PC-9 (cell line): ENCODE data around the gene ARMC9. TPM values are rescaled to one million over a fixed set of nuclear protein-coding genes. Genes with fewer than 3 reads are reported as not detected.
"Not testable (repeated sequence)": the region's sequence is repeated elsewhere in the genome, so short reads cannot be mapped to it uniquely, and the experiment has no call there.

ENCODE experiments used
- BruUV-seq: library from RNA; stranded (reverse); fragments of 400-500 nt; replicated peaks from 2 replicates; lab custom pipeline; 2021; lab: Mats Ljungman, UMichigan
- CTCF ChIA-PET: fragments of 300-600 bp; sonication (Branson Sonifier 250); formaldehyde crosslinking; loops from one replicate; lab custom pipeline; 2022; ENCODE audit warnings: antibody characterized with exemption; lab: Charles Lee
- POLR2A ChIA-PET: fragments of 300-600 bp; sonication (Branson Sonifier 250); formaldehyde crosslinking; loops from one replicate; lab custom pipeline; 2022; ENCODE audit warnings: antibody characterized with exemption; ENCODE audit not compliant: unreplicated experiment; lab: Charles Lee
- DNase-seq, 2 experiments: peaks; one replicate each; pipeline versions ENCODE4 v3.0.0 to v3.0.0-alpha.2; 2015 to 2022; ENCODE audit warnings: mixed read lengths in 1 of 2
- H2AFZ ChIP-seq: fragments of 200-600 bp; sonication (generic); 2 replicates; pipeline ENCODE4 v1.8.1; 2017; ENCODE audit warnings: antibody characterized with exemption
- H3F3A ChIP-seq: fragments of 200-600 bp; sonication (generic); 2 replicates; pipeline ENCODE4 v1.8.1; 2017; ENCODE audit warnings: antibody characterized with exemption, mild to moderate bottlenecking, low read depth; ENCODE audit not compliant: insufficient read depth
- H3K27ac ChIP-seq: fragments of 200-600 bp; sonication (generic); 2 replicates; pipeline ENCODE4 v1.6.1; 2016; ENCODE audit warnings: mixed run types
- H3K27me3 ChIP-seq: fragments of 200-600 bp; sonication (generic); 2 replicates; pipeline ENCODE4 v1.6.1; 2016; ENCODE audit warnings: low read depth, mixed run types; ENCODE audit not compliant: insufficient read depth
- H3K36me3 ChIP-seq: fragments of 200-600 bp; sonication (generic); 2 replicates; pipeline ENCODE4 v1.6.1; 2016; ENCODE audit warnings: low read depth, mixed run types
- H3K4me1 ChIP-seq: fragments of 200-600 bp; sonication (generic); replicated peaks from 2 replicates; pipeline ENCODE4 v1.6.1; 2016; ENCODE audit warnings: mixed run types; ENCODE audit not compliant: insufficient read depth
- H3K4me2 ChIP-seq: fragments of 200-600 bp; sonication (generic); 2 replicates; pipeline ENCODE4 v1.6.1; 2017; ENCODE audit warnings: mixed run types
- H3K4me3 ChIP-seq: fragments of 200-600 bp; sonication (generic); 2 replicates; pipeline ENCODE4 v1.6.1; 2016; ENCODE audit warnings: mixed run types
- H3K79me2 ChIP-seq: fragments of 200-600 bp; sonication (generic); 2 replicates; pipeline ENCODE4 v1.6.1; 2017; ENCODE audit warnings: low read depth, mixed run types
- H3K9me2 ChIP-seq: fragments of 200-600 bp; sonication (generic); 2 replicates; pipeline ENCODE4 v1.8.1; 2017; ENCODE audit warnings: mild to moderate bottlenecking; ENCODE audit not compliant: insufficient read depth
- H3K9me3 ChIP-seq: fragments of 200-600 bp; sonication (generic); 2 replicates; pipeline ENCODE4 v1.8.1; 2016; ENCODE audit warnings: low read depth; ENCODE audit not compliant: insufficient read depth
- H4K20me1 ChIP-seq: fragments of 200-600 bp; sonication (generic); 2 replicates; pipeline ENCODE4 v1.8.1; 2017; ENCODE audit not compliant: insufficient read depth
- CTCF ChIP-seq: fragments of 200-600 bp; sonication (generic); conservative IDR thresholded peaks from 2 replicates; pipeline ENCODE4 v1.6.1; 2017; ENCODE audit warnings: mixed run types, antibody characterized with exemption, mild to moderate bottlenecking, moderate library complexity
- EZH2 ChIP-seq: fragments of 200-600 bp; sonication (generic); IDR thresholded peaks from 2 replicates; pipeline ENCODE4 v1.8.0; 2017; ENCODE audit warnings: antibody characterized with exemption, low read depth
- intact Hi-C: fragments of 100-400 bp; cut with micrococcal nuclease; formaldehyde crosslinking; loops from one replicate; pipeline ENCODE4 v1.10.0; 2022; ENCODE audit not compliant: unreplicated experiment
- total RNA-seq: library from RNA; stranded (reverse); gene quantifications from 2 replicates; pipeline ENCODE4 v1.2.3, GENCODE V29; 2021

Gene ARMC9
- total RNA-seq, 1 experiment from 2014 or later = 23.4 TPM

- intact Hi-C loops = no loop called here
- no peak for DNase-seq
- Histone ChIP-seq H2AFZ (no peak overlapping the region), H3K27me3 (no peaks in the 10 kb centered on the region), H3K4me2 (no peak overlapping the region), H3F3A (peaks cover 17% of the 10 kb centered on the region; the same call in 1 of the 2 replicates), H3K4me3 (no peak overlapping the region), H3K4me1 (no peaks in the 10 kb centered on the region), H3K79me2 (no peaks in the 10 kb centered on the region), H3K27ac (no peak overlapping the region), H3K9me3 (no peaks in the 10 kb centered on the region), H3K36me3 (peaks cover 11% of the 10 kb centered on the region), H4K20me1 (no peaks in the 10 kb centered on the region), H3K9me2 (no peaks in the 10 kb centered on the region; the same call in 1 of the 2 replicates)
- no peak for TF ChIP-seq EZH2
- TF ChIP-seq CTCF = no peak
- ChIA-PET CTCF (interaction anchor here (0.6 kb wide), 1 partner anchor 267 kb away, joined by 3 read pairs; no protein-coding TSS in a partner anchor), POLR2A (no interaction called here)
- no TSS peak for BruUV-seq
These were observed 22.4 kb upstream of the ARMC9 start for GRCh38 chr2:231176066-231176465.

DNA sequence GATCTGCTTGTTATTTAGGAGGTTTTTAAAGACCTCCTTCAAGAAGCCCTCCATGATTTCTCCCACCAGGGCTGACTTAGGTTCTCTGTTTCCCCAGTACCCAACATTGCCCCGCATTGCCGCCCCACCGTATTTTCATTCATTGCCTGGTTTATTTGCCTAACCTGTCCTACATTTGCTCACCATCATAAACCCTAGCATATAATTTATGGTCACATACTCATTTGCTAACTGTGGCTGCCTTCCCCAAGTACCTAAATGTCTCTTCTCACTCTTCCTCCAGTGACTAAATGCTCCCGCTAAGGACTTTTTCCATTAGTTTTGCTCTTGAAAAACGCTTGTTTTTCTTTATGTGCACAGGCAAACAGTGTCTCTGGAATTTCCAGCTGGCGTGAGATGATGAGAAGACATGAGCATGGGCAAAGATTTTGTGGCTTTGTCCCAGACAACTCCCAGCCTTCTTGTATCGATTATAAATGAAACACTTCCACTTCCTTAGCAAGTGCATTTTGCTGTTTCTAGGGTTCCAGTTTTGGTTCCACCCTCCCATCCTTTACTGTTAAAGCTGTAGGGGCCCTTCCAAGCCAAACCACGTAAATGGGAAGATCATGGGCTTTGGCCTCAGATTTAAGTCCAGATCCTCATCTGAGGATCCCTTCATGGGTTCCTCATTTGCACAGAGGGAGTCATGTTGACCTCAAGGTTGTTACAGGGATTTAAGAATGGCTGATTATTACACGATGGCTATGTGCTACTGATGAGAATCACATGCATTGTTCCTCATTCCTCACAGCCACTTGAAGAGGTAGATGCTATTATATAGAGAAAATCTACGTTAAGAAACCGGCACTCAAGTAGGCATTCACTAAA is 21.0 kb upstream of the ARMC9 start:
- H3K9me2 ChIP-seq = no peaks in the 10 kb centered on the region; the same call in 1 of the 2 replicates
- TSS peak; percentile 16 for BruUV-seq
- no peaks in the 10 kb centered on the region for H3K4me1 ChIP-seq
- H3K4me3 ChIP-seq = no peak overlapping the region
- intact Hi-C loops = no loop called here
- ChIA-PET CTCF (no interaction called here), POLR2A (no interaction called here)
- no peaks in the 10 kb centered on the region for H3K9me3 ChIP-seq
- no peaks in the 10 kb centered on the region for H3K27me3 ChIP-seq
- H3K79me2 ChIP-seq = no peaks in the 10 kb centered on the region
- peaks cover 17% of the 10 kb centered on the region; the same call in 1 of the 2 replicates for H3F3A ChIP-seq
- DNase-seq = no peak
- no peak for TF ChIP-seq EZH2
- TF ChIP-seq CTCF = no peak
- no peak overlapping the region for H2AFZ ChIP-seq
- H3K27ac ChIP-seq = no peak overlapping the region
- peaks cover 4% of the 10 kb centered on the region; the same call in 1 of the 2 replicates for H3K36me3 ChIP-seq
- H3K4me2 ChIP-seq = no peak overlapping the region
- no peaks in the 10 kb centered on the region for H4K20me1 ChIP-seq

DNA sequence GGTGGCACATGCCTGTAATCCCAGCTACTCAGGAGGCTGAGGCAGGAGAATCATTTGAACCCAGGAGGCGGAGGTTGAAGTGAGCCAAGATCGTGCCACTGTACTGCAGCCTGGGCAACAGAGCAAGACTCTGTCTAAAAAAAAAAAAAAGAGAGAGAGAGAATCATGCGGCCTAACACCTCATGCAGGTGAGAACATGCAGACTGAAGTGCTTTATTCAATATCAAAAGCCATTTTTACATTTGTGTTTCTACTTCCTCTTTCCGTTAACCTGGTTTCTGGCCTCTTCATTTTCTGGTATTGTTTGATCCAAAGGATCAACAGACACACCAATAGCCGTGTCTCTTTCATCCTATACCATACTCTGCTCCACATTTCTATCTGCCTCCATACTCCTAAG is 19.6 kb upstream of the ARMC9 start:
- H3K9me2 ChIP-seq, H3K27me3 ChIP-seq, DNase-seq, H3K27ac ChIP-seq, H3K9me3 ChIP-seq, CTCF ChIA-PET, H3K4me2 ChIP-seq, POLR2A ChIA-PET, H4K20me1 ChIP-seq, intact Hi-C loops, H2AFZ ChIP-seq, H3K79me2 ChIP-seq, BruUV-seq, H3K36me3 ChIP-seq, H3K4me1 ChIP-seq, H3K4me3 ChIP-seq: not testable (repeated sequence)
- H3F3A ChIP-seq = peaks cover 17% of the 10 kb centered on the region; the same call in 1 of the 2 replicates
